Right lobe of liver (tissue), 6 donors: ENCODE results near the gene CPB2. TPM values are rescaled to one million over a fixed set of nuclear protein-coding genes. Genes with fewer than 3 reads are reported as not detected.

Experiments used
- ATAC-seq, 4 donors: fragments of 200-7000 bp; cut with Tn5 transposase; one replicate each; pipeline ENCODE4 v1.9.1; 2020; ENCODE audit warnings: mild to moderate bottlenecking in 4 of 4, moderate library complexity in 4 of 4
- DNase-seq, 3 donors: peaks; one replicate each; pipeline ENCODE4 v3.0.0-alpha.2; 2020
- H3K27ac ChIP-seq, 3 donors: fragments of 200-600 bp; one replicate each; pipeline ENCODE4 v1.8.0; 2022
- H3K27me3 ChIP-seq, 2 donors: fragments of 200-600 bp; one replicate each; pipeline ENCODE4 v1.8.0; 2022
- H3K36me3 ChIP-seq, 4 donors: fragments of 200-600 bp; sonication (generic) in 1 of 4; one replicate each; pipeline versions ENCODE4 v1.5.1 to v1.8.0; 2017 to 2022; ENCODE audit warnings: control low read depth in 1 of 4
- H3K4me1 ChIP-seq, 4 donors: fragments of 200-600 bp; sonication (generic) in 1 of 4; one replicate each; pipeline versions ENCODE4 v1.5.1 to v1.8.0; 2017 to 2022; ENCODE audit warnings: control low read depth in 1 of 4
- H3K4me3 ChIP-seq, 3 donors: fragments of 200-600 bp; one replicate each; pipeline ENCODE4 v1.8.0; 2022
- H3K9me3 ChIP-seq, 4 donors: fragments of 200-600 bp; sonication (generic) in 1 of 4; one replicate each; pipeline versions ENCODE4 v1.5.1 to v1.8.0; 2017 to 2022; ENCODE audit warnings: control low read depth in 1 of 4
- POLR2A ChIP-seq: fragments of 450-650 bp; IDR thresholded peaks from one replicate; pipeline ENCODE4 v1.6.1; 2017; ENCODE audit warnings: antibody characterized with exemption, mild to moderate bottlenecking
- WGBS: methylation state at CpG from one replicate; pipeline ENCODE4 v1.1.6; 2018; ENCODE audit warnings: low coverage, low lambda C conversion rate; ENCODE audit not compliant: insufficient coverage; ENCODE audit errors: missing lambda C conversion rate; 5-methylcytosine and 5-hydroxymethylcytosine counted together
- intact Hi-C, 2 donors: fragments of 100-400 bp; cut with DNase I; formaldehyde crosslinking; loops; one replicate each; pipeline versions ENCODE4 v1.11.2 to v1.14.1; 2022
- total RNA-seq, 6 experiments: library from RNA; depleted of rRNA in 2 of 6; stranded (reverse); fragments of >200 nt in 2 of 6; fragmentation: NEBNext Ultra II Directional in 3 of 6; extraction: Animal tissue kit (Norgen Biotek cat#: 25700) in 3 of 6; gene quantifications; one replicate each; pipeline versions ENCODE4 v1.1.0 to v1.2.4, GENCODE V29; 2016 to 2023
- TF ChIP-seq, protein P1 (sequence below), 4 donors: fragments of 200-600 bp in 3 of 4; fragments of 450-650 bp in 1 of 4; IDR thresholded peaks; one replicate each; pipeline versions ENCODE4 v1.5.1 to v1.8.0; 2016 to 2022; ENCODE audit warnings: antibody characterized with exemption in 4 of 4, mild to moderate bottlenecking in 2 of 4
- donor health status: DM: no; HTN: yes; CAD: no.
- donor health status: DM: no; HTN: no; CAD: no.
- donor health status: DM: no; HTN: no; CAD: no.
- donor health status: DM: no; HTN: yes; CAD: no.
- donor health status: DM: no; HTN: yes; CAD: no.

Gene CPB2
- total RNA-seq, 6 experiments from 2014 or later, result 342 to 693 (median 554) TPM

DNA sequence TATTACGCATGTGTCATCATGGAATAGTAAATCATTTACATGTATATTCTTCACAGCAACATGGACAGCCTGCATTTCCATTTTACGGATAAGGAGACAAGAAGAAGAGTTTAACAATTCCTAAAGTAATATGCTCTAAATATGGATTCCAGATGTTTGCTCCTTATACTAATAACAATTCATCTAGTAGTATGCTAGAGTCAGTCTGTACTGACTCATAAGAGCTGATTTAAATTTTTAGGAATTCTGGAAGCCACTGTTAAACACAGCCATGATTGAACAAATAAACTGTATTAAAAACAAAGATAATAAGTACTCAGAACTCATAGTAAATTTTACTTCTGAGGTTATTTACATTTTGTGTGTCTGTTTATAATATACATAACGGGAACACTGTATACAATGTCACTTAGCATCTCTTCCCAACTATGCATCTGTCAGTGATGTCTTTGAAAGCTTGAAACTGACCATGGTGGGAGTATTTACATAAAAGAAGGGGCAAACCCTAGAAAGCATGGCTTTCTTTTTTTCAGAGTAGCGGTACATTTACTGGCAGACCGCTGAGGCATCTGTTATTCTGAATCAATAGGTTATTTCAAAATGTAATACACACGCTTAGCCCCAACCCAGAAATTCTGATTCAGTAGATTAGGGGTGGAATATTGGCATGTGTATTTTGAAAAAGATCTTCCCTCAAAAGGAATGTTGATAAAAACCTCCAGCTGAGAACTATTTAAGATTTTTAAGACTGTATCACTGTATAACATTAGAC is 65.2 kb downstream of the CPB2 start:
- Histone ChIP-seq H3K9me3 (no peaks in the 10 kb centered on the region), H3K36me3 (peaks cover 0 to 47% (median 17%) of the 10 kb centered on the region in 4 donors), H3K27me3 (no peaks in the 10 kb centered on the region), H3K4me3 (no peak overlapping the region), H3K27ac (no peak overlapping the region), H3K4me1 (no peaks in the 10 kb centered on the region)
- DNase-seq (no peak), ATAC-seq (no peak)
- WGBS, result 95% methylated on average over 6 of the region's 6 CpGs
- TF ChIP-seq, protein P1, sequence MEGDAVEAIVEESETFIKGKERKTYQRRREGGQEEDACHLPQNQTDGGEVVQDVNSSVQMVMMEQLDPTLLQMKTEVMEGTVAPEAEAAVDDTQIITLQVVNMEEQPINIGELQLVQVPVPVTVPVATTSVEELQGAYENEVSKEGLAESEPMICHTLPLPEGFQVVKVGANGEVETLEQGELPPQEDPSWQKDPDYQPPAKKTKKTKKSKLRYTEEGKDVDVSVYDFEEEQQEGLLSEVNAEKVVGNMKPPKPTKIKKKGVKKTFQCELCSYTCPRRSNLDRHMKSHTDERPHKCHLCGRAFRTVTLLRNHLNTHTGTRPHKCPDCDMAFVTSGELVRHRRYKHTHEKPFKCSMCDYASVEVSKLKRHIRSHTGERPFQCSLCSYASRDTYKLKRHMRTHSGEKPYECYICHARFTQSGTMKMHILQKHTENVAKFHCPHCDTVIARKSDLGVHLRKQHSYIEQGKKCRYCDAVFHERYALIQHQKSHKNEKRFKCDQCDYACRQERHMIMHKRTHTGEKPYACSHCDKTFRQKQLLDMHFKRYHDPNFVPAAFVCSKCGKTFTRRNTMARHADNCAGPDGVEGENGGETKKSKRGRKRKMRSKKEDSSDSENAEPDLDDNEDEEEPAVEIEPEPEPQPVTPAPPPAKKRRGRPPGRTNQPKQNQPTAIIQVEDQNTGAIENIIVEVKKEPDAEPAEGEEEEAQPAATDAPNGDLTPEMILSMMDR (IDR thresholded peaks at IDR 0.05), result no peak
- TF ChIP-seq POLR2A, result no peak
- intact Hi-C loops, result no loop called here

DNA sequence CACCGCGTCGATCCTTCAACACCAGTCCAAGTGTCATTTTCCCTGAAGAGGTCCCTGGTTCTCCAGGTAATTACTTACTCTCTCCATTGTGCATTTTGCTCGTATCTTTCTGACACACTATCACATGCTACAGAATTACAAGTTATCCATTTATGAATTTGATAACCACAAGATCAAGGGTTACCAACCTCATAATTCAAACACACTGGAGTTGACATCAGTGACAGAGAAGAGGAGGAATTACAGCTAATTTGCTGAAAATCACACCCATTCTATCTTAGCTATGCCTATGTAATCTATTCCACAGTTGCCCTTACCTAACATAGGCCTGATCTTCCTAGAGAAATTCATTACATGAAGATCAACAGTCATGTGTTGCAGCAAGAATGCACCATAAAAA is 66.5 kb downstream of the CPB2 start:
- no peaks in the 10 kb centered on the region for H3K9me3 ChIP-seq
- no peaks in the 10 kb centered on the region for H3K4me1 ChIP-seq
- TF ChIP-seq, protein P1 (IDR thresholded peaks at IDR 0.05), result no peak
- TF ChIP-seq POLR2A, result no peak
- H3K27me3 ChIP-seq, result no peaks in the 10 kb centered on the region
- 91% methylated on average over 4 of the region's 4 CpGs for WGBS
- DNase-seq (no peak), ATAC-seq (no peak)
- H3K27ac ChIP-seq, result no peak overlapping the region
- no peak overlapping the region for H3K4me3 ChIP-seq
- intact Hi-C loops, result no loop called here
- peaks cover 0 to 44% (median 17%) of the 10 kb centered on the region in 4 donors for H3K36me3 ChIP-seq

DNA sequence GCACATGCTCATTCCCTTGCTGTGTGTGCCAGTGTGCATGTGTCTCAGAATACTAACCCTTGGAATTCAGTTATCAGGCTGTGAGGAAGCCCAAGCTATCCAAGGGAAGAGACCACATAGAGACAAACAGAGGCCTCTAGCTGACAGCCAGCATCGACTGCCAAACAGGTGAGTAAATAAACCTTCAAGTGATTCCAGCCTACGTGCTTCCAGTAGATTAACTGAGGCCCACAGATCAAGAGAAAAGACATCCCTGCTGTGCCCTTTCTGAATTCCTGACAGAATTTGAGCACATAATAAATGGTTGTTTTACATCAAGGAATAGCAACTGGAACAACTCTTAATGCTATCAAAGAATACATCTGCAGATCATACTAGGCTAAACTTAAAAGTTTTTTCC is 69.8 kb downstream of the CPB2 start:
- Histone ChIP-seq H3K9me3 (peaks cover 0 to 2% (median 0%) of the 10 kb centered on the region in 4 donors), H3K27me3 (no peaks in the 10 kb centered on the region), H3K4me1 (no peaks in the 10 kb centered on the region), H3K27ac (no peak overlapping the region), H3K4me3 (no peak overlapping the region), H3K36me3 (peaks cover 0 to 25% (median 8%) of the 10 kb centered on the region in 4 donors)
- TF ChIP-seq POLR2A, result no peak
- TF ChIP-seq, protein P1 (IDR thresholded peaks at IDR 0.05), result no peak
- peak in 2 of 4 donors; percentile 27 to 52 for ATAC-seq
- DNase-seq, result no peak
- 67% methylated on average over 2 of the region's 2 CpGs for WGBS
- intact Hi-C loops, result no loop called here

DNA sequence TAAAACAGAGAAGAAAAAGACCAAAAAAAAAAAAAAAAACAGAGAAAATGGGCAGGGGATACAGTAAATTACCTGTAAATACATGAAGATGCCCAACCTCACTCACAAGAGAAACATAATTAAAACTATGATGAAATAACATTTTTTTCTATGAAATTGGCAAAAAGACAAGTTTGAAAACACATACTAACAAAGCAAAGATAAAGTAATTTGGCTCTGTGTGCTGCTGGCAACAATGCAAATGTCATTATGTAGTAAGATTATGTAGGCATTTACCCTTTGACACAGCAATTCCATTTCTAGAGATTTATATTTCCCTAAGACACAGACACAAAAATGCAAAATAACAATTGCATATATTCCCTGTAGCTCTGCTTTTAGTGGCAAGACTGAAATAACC is 72.5 kb downstream of the CPB2 start:
- no peaks in the 10 kb centered on the region for H3K27me3 ChIP-seq
- intact Hi-C loops, result no loop called here
- DNase-seq (no peak), ATAC-seq (peak in 1 of 4 donors; percentile 22)
- H3K36me3 ChIP-seq, result peaks cover 0 to 7% (median 4%) of the 10 kb centered on the region in 4 donors
- H3K9me3 ChIP-seq, result peaks cover 0 to 6% (median 0%) of the 10 kb centered on the region in 4 donors
- no peaks in the 10 kb centered on the region for H3K4me1 ChIP-seq
- no peak overlapping the region for H3K4me3 ChIP-seq
- TF ChIP-seq, protein P1 (IDR thresholded peaks at IDR 0.05), result no peak
- no peak for TF ChIP-seq POLR2A
- H3K27ac ChIP-seq, result no peak overlapping the region
